Liver (tissue), 9 donors: Measurements from ENCODE around the gene HECTD1. TPM values are rescaled to one million over a fixed set of nuclear protein-coding genes. Genes with fewer than 3 reads are reported as not detected.

Experiments used
- DNase-seq: peaks from one replicate; pipeline ENCODE4 v3.0.0-alpha.2; 2017; ENCODE audit warnings: low spot score
- H3K27ac ChIP-seq, 2 donors: one replicate each; pipeline ENCODE4 v1.7.0; 2013; ENCODE audit warnings: inconsistent platforms in 2 of 2, low read length in 2 of 2, control low read depth in 1 of 2, low read depth in 1 of 2, mild to moderate bottlenecking in 1 of 2
- H3K27me3 ChIP-seq, 4 donors: one replicate each; pipeline versions ENCODE4 v1.6.1 to v1.7.0; 2013; ENCODE audit warnings: low read length in 3 of 4, inconsistent platforms in 1 of 4, mild to moderate bottlenecking in 1 of 4, moderate library complexity in 1 of 4; ENCODE audit not compliant: control insufficient read depth in 4 of 4, insufficient read depth in 4 of 4
- H3K36me3 ChIP-seq, 4 donors: one replicate each; pipeline versions ENCODE4 v1.6.1 to v1.7.0; 2013; ENCODE audit warnings: low read length in 3 of 4, mild to moderate bottlenecking in 3 of 4, low read depth in 1 of 4, moderate library complexity in 1 of 4; ENCODE audit not compliant: control insufficient read depth in 4 of 4, insufficient read depth in 3 of 4
- H3K4me1 ChIP-seq, 4 donors: one replicate each; pipeline versions ENCODE4 v1.6.1 to v1.7.0; 2013; ENCODE audit warnings: low read length in 3 of 4, mild to moderate bottlenecking in 3 of 4, moderate library complexity in 1 of 4; ENCODE audit not compliant: control insufficient read depth in 4 of 4, insufficient read depth in 4 of 4
- H3K4me3 ChIP-seq, 3 donors: one replicate each; pipeline versions ENCODE4 v1.6.1 to v1.7.0; 2013; ENCODE audit warnings: low read length in 3 of 3, control low read depth in 1 of 3, low read depth in 1 of 3, mild to moderate bottlenecking in 1 of 3
- H3K9ac ChIP-seq, 2 donors: one replicate each; pipeline ENCODE4 v1.7.0; 2013; ENCODE audit warnings: low read length in 2 of 2, mild to moderate bottlenecking in 2 of 2, moderate library complexity in 2 of 2, control low read depth in 1 of 2, low read depth in 1 of 2
- H3K9me3 ChIP-seq, 4 donors: one replicate each; pipeline versions ENCODE4 v1.6.1 to v1.7.0; 2013; ENCODE audit warnings: low read length in 3 of 4; ENCODE audit not compliant: control insufficient read depth in 4 of 4
- ATF3 ChIP-seq: IDR thresholded peaks from 2 replicates; pipeline ENCODE4 v1.6.1; 2016; ENCODE audit warnings: antibody characterized with exemption
- CTCF ChIP-seq: fragments of 150-350 bp; IDR thresholded peaks from 2 replicates; pipeline ENCODE4 v1.5.1; 2017; ENCODE audit warnings: improper control_type of control experiment, low read depth, low read length; ENCODE audit not compliant: missing input control
- EGR1 ChIP-seq, 2 donors: IDR thresholded peaks; 2 replicates each; pipeline ENCODE4 v1.6.1; 2016 to 2018; ENCODE audit warnings: antibody characterized with exemption in 2 of 2, low read depth in 2 of 2
- FOXA1 ChIP-seq: IDR thresholded peaks from 2 replicates; pipeline ENCODE4 v1.6.1; 2016; ENCODE audit warnings: antibody characterized with exemption
- FOXA2 ChIP-seq: IDR thresholded peaks from 2 replicates; pipeline ENCODE4 v1.6.1; 2016; ENCODE audit warnings: antibody characterized with exemption
- GABPA ChIP-seq, 2 donors: IDR thresholded peaks in 1 of 2; conservative IDR thresholded peaks in 1 of 2; 2 replicates each; pipeline ENCODE4 v1.6.1; 2016; ENCODE audit warnings: antibody characterized with exemption in 2 of 2, mild to moderate bottlenecking in 1 of 2, moderate library complexity in 1 of 2
- HNF4A ChIP-seq, 2 donors: conservative IDR thresholded peaks; 2 replicates each; pipeline ENCODE4 v1.6.1; 2016; ENCODE audit warnings: antibody characterized with exemption in 2 of 2, mild to moderate bottlenecking in 2 of 2
- HNF4G ChIP-seq: IDR thresholded peaks from 2 replicates; pipeline ENCODE4 v1.6.1; 2016; ENCODE audit warnings: antibody characterized with exemption
- NR2F2 ChIP-seq: IDR thresholded peaks from 2 replicates; pipeline ENCODE4 v1.6.1; 2016; ENCODE audit warnings: antibody characterized with exemption
- RAD21 ChIP-seq, 2 donors: IDR thresholded peaks; 2 replicates each; pipeline ENCODE4 v1.6.1; 2016; ENCODE audit warnings: antibody characterized with exemption in 2 of 2, mild to moderate bottlenecking in 2 of 2
- REST ChIP-seq: IDR thresholded peaks from 2 replicates; pipeline ENCODE4 v1.6.1; 2016; ENCODE audit warnings: antibody characterized with exemption, mild to moderate bottlenecking
- RXRA ChIP-seq, 2 donors: IDR thresholded peaks; 2 replicates each; pipeline ENCODE4 v1.6.1; 2017 to 2018; ENCODE audit warnings: antibody characterized with exemption in 2 of 2, mild to moderate bottlenecking in 1 of 2
- SP1 ChIP-seq: IDR thresholded peaks from 2 replicates; pipeline ENCODE4 v1.6.1; 2018; ENCODE audit warnings: antibody characterized with exemption, mild to moderate bottlenecking
- TAF1 ChIP-seq: conservative IDR thresholded peaks from 2 replicates; pipeline ENCODE4 v1.6.1; 2016; ENCODE audit warnings: antibody characterized with exemption, mild to moderate bottlenecking
- YY1 ChIP-seq: IDR thresholded peaks from 2 replicates; pipeline ENCODE4 v1.6.1; 2016; ENCODE audit warnings: antibody characterized with exemption, mild to moderate bottlenecking
- ZBTB33 ChIP-seq: IDR thresholded peaks from 2 replicates; pipeline ENCODE4 v1.6.1; 2016; ENCODE audit warnings: antibody characterized with exemption
- whole genome bisulfite sequencing: extraction: QIAGEN DNeasy Blood & Tissue Kit; methylation state at CpG from one replicate; pipeline ENCODE4 v1.1.7; 2013; 5-methylcytosine and 5-hydroxymethylcytosine counted together
- polyA plus RNA-seq, 2 donors: library from polyadenylated mRNA; stranded (reverse) in 1 of 2; unstranded in 1 of 2; fragments of 200-250 nt in 1 of 2; fragments of >200 nt in 1 of 2; fragmentation: Nextera tagmentation in 1 of 2; extraction: Ambion mirVana in 1 of 2; gene quantifications; one replicate each; pipeline versions ENCODE4 v1.2.1 to v1.2.3, GENCODE V29; 2013 to 2015
- total RNA-seq, 2 donors: library from RNA; depleted of rRNA; stranded (reverse); fragments of >200 nt; gene quantifications; one replicate each; pipeline ENCODE4 v1.2.3, GENCODE V29; 2014
- donor health status: healthy.
- donor health status: healthy.
- donor health status: healthy.
- donor health status: healthy.
- donor health status: healthy.

The HECTD1 gene
- total RNA-seq (100 to 1,000 TPM; 186 to 256 TPM), polyA plus RNA-seq (10 to 100 TPM; 46.8 to 49.3 TPM)

- TF ChIP-seq FOXA1: no peak
- peak in 1 of 2 donors; percentile 52 for TF ChIP-seq GABPA (IDR thresholded peaks at IDR 0.05 in 1 of 2, conservative IDR thresholded peaks at IDR 0.05 in 1 of 2)
- TF ChIP-seq ZBTB33: no peak
- no peak for TF ChIP-seq ATF3
- TF ChIP-seq EGR1 (IDR thresholded peaks at IDR 0.05; ENCODE audit: low read depth in 2 of 2): no peak
- TF ChIP-seq HNF4A (conservative IDR thresholded peaks at IDR 0.05): no peak
- peak; percentile 65 for TF ChIP-seq SP1
- peak; percentile 62 for TF ChIP-seq REST
- peak; percentile 59 to 73 for TF ChIP-seq RXRA (IDR thresholded peaks at IDR 0.05)
- peak; percentile 89 for TF ChIP-seq CTCF
- peak; percentile 69 for TF ChIP-seq YY1
- peak; percentile 13 to 60 for TF ChIP-seq RAD21 (IDR thresholded peaks at IDR 0.05)
- no peak for TF ChIP-seq HNF4G
- TF ChIP-seq NR2F2: no peak
- TF ChIP-seq TAF1: peak; percentile 83
- no peak for TF ChIP-seq FOXA2
- under 1% methylated on average over 79 of the region's 79 CpGs for WGBS
- Histone ChIP-seq H3K4me3 (peak within 1 kb of the TSS; percentile 69 to 89 (median 83)), H3K27me3 (no peaks in the 10 kb centered on the region), H3K9ac (peak within 1 kb of the TSS; percentile 99 to 100), H3K27ac (peak within 1 kb of the TSS; percentile 91 to 100), H3K36me3 (peaks cover 0 to 3% (median 1%) of the 10 kb centered on the region in 4 donors), H3K9me3 (no peaks in the 10 kb centered on the region), H3K4me1 (peaks cover 0 to 21% (median 4%) of the 10 kb centered on the region in 4 donors)
- peak; percentile 95 for DNase-seq
These were observed at the start of gene HECTD1 for GRCh38 chr14:31207755-31208545. HECTD1 (minus strand) TSS chr14:31207793; CDS start chr14:31205936, 1,857 bp downstream.
